GM19239 (cell line): Measurements from ENCODE around the gene TNIK.

Experiments
- DNase-seq: peaks from one replicate; pipeline ENCODE4 v3.0.0; 2011; ENCODE audit warnings: low spot score; ENCODE audit not compliant: insufficient read length
- FAIRE-seq: peaks from 2 replicates; lab custom pipeline; 2011; peaks lifted over from hg19 to GRCh38; lab: Jason Lieb, UNC

TNIK gene

DNA sequence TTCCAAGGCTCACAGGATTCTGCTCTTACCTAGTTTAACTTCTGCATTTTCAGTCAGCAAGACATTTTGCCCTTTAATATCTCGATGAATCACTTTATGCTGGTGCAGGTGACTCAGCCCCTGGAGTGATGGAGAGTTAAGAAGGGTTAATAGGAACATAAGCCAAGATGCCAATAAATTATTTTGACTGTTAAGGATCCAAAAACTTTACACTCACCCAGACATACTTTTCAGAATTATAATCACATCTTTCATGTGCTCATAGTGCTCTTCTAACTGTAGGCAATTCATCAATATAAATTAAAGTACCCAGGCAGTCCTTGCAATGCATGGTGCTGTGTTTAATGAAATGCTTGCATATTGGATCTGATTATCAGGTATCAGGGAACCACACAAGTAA lies 269.5 kb downstream of the TNIK start:
- FAIRE-seq (no peak), DNase-seq (no peak)

- FAIRE-seq = peak; percentile 45
- no peak for DNase-seq
Observed at GRCh38 chr3:171189394-171190080, 270.7 kb downstream of the TNIK start.

DNA sequence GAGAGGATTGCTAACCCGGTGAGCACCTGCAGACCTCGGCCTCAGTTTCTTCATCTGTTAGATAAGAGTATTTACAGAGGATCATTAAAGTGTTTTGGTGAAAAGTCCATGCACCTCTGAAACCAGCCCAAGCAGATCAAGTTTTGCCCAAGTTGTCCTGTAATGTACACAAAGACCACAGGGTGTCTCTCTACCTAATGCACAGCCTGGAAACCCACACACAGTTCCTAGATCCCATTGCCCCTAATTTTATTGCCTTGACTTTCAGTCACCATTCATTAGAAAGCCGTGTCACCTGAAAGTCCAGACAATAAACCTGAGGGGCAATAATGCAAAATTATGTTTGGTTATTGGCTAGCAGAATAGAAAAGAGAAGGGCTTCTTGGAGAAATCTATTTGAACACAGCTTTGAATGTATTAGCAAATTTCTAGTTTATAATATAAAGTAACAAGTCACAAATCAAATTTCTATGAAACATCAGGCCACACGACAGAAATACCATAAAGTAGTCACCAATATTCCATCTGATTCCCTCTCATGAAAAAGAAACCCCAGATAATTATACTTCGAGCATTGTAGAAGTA lies 272.4 kb downstream of the TNIK start:
- DNase-seq (no peak), FAIRE-seq (peak; percentile 89)

GRCh38 chr3:171186817-171187500 lies 273.2 kb downstream of the TNIK start:
- FAIRE-seq (peak; percentile 44), DNase-seq (no peak)

- FAIRE-seq (no peak), DNase-seq (no peak)
Observed at GRCh38 chr3:171186383-171186782, 273.8 kb downstream of the TNIK start.

DNA sequence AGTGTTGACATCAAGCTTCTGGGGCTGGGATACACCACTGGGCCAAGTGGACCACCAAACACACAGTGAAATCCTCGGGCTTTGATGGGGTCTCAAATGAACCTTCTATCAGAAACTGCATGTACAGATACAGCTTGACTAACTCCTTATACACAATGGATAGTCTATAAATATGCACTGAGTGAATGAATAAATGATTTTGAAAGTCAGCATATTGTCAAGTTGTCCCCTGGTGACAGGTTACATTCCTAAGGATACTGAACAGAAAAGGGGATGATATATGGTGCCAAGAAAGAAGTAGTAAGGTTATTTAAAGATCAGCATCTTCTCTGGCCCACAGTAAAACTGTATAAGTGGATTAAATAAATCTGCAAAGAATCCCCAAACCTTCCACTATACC lies 274.2 kb downstream of the TNIK start:
- FAIRE-seq = no peak

GRCh38 chr3:171184372-171184771 lies 275.8 kb downstream of the TNIK start:
- FAIRE-seq (peak; percentile 68), DNase-seq (no peak)

More for the DNA sequence above, 274.2 kb downstream of the TNIK start:
- DNase-seq = no peak

DNA sequence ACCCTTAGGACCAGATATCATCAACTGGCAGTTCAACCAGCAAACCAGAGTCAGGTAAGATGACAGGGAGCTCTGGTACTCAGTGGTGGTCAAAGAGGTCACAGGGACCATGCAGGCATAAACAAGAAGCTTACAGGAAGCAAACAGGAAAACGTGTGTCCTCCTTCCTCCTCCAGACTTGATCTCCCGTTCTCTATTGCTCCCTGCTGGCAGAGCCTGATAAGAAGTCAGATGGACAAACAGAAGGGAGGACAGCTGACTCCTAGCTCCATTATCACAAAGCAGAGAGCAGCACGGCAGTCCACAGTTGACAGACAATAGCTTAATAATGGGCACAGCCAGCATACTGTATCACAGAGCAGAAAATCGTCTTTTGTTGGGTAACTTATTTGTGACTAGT lies 277.2 kb downstream of the TNIK start:
- no peak for FAIRE-seq
- DNase-seq = no peak

- DNase-seq (no peak), FAIRE-seq (no peak)
Observed at GRCh38 chr3:171181907-171182690, 278.1 kb downstream of the TNIK start.

DNA sequence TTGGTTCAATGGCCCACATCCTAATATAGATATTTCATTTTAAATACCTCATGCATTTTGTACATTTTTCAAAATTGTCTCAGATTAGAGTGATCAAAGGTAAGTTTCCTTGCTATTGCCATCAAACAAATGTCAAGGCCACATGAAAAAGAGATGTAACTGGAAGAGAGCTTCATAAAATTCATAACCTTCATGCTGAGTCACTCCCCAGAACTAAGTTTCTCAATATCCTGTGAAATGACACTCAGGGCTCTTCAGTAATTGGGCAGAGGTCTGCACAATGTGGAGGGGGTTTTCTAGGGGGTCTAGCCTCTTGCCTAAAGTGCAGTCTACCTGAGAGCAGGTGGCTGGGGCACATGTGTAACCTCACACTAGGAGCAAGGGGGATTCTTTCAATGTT lies 281.5 kb downstream of the TNIK start:
- DNase-seq = no peak
- no peak for FAIRE-seq

GRCh38 chr3:171177553-171177952 lies 282.7 kb downstream of the TNIK start:
- no peak for FAIRE-seq

GRCh38 chr3:171177056-171177455 lies 283.1 kb downstream of the TNIK start:
- DNase-seq (no peak), FAIRE-seq (no peak)

More at GRCh38 chr3:171177553-171177952, 282.7 kb downstream of the TNIK start:
- no peak for DNase-seq

DNA sequence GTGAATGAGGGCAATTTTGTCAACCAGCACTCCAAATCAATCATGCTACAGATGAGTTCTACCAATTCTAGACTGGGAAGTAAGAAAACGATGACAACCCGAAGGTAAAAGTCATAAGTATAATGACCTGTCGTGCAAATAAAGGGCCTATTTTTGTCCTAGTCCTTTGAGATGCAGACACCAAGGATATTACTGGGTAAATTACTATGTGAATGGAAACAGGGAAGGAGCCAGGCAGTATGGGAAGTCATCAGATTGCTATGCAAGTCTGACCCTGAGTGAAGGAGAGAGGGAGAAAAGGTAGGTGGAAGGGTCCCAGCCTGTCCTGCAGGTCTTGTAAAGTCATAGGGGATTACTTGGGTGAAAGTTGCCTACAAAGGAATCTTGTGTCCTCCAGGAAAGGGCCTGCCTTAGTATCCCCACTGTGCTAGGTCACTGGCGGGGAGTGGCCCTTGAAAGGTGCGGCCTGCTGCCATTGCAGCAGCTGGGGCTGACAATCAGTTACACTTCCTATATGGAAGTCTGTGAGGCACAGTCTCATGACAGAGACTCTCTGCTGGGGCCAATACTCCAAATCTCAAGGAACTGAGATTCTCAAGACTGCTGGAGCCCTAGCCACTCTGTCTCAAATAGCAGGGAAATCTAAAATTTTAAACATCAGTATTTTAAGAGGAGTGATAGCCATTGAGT lies 283.8 kb downstream of the TNIK start:
- DNase-seq = no peak
- no peak for FAIRE-seq

DNA sequence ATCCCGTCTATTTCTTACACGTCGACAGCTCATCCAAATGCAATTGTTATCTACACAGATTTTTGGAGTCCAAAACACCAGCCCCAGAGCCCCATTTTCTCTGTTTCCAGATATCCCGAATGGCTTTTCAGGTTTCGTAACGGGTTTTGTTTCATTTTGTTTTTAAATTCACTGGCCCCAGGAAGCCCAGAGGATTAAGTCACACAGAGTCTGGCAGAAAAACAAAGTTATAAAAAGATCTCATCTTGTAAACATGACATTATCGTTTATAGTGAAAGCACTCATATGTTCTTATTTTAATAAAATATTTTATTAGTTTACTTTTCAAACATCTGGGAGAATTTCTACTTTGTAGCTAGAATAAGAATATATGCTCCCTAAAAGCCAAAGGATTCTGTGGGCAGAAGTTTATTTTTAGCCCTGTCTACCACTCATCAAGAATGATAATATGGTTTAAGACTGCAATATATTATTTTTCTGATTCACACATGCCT lies 284.4 kb downstream of the TNIK start:
- FAIRE-seq (no peak), DNase-seq (no peak)

DNA sequence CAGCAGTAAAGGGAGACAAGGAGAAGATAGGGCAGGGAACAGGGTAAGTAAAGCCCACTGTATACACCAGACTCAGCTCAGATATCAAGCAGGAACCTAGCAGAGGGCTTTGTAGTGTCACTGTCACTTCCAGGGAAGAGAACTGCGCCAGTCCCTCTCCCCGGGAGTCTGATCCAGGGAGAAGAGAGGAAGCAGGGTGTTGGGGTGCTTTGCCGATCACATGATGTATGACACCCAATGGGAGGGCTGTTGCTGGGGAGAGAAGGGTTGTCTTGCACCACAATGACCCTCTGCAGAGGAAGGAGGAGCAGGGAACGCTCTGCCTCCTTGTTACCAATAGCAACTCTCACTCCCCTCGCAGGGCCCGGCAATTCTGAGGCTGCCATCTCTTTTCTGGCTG lies 286.5 kb downstream of the TNIK start:
- FAIRE-seq (no peak), DNase-seq (no peak)

DNA sequence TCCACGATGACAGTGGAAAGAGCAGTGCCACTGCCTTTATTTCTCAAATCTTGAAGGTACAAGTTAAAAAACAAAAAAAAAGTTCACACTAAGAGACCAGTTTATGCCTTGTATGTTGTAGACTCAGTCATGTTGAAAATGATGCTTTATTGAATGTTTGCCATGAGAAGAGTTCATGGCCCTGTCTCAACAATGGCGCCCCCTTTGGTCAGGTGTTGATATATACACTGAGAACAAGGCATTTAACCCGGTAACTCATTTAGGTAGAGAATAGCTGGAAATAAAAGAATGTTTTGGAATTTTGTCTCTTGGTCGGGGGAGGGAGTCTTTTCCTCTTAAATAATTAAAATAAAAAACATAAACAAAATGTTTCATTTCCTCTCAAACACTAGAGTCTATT lies 288.1 kb downstream of the TNIK start:
- no peak for FAIRE-seq
- no peak for DNase-seq

GRCh38 chr3:171169866-171170265 lies 290.3 kb downstream of the TNIK start:
- FAIRE-seq (no peak), DNase-seq (no peak)

GRCh38 chr3:171169443-171169842 lies 290.8 kb downstream of the TNIK start:
- DNase-seq (no peak), FAIRE-seq (no peak)

GRCh38 chr3:171168551-171168950 lies 291.7 kb downstream of the TNIK start:
- DNase-seq = no peak

GRCh38 chr3:171168086-171168485 lies 292.1 kb downstream of the TNIK start:
- DNase-seq (no peak), FAIRE-seq (no peak)

More at GRCh38 chr3:171168551-171168950, 291.7 kb downstream of the TNIK start:
- FAIRE-seq = no peak
